ENCODE measurements around the gene TATDN3.
"Not testable (repeated sequence)": the region's sequence is repeated elsewhere in the genome, so short reads cannot be mapped to it uniquely, and the experiment has no call there.

TATDN3 gene

DNA sequence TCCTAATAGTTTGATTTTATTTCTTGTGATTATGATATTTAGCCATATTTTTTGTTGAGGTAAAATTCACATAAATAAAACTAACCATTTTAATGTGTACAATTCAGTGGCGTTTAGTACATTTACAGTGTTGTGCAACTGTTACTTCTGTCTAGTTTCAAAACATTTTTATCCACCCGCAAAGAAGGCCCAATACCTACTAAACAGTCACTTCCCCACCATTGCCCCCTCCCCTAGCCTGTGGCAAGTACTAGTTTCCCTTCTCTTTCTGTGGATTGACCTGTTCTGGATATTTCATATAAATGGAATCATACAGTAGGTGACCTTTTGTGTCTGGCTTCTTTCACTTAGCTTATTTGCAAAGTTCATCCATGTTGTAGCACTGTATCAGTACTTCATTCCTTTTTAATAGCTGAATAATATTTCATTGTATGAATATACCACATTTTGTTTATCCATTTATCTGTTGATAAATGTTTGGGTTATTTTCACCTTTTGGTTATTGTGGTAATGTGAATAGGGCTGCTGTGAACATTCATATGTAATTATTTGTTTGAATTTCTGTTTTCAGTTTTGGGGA lies 70.5 kb downstream of the TATDN3 start:
- ChIA-PET POLR2A (no interaction called here), CTCF (interaction anchor here (1.1 to 1.9 kb wide), 2 partner anchors 47 to 112 kb away, joined by 4 to 6 read pairs; no protein-coding TSS in a partner anchor)
- TF ChIP-seq ZNF621 (tag by site-specific recombination; IDR thresholded peaks at IDR 0.05) (no peak), ZNF133 (tag by site-specific recombination; IDR thresholded peaks at IDR 0.05) (peak; percentile 53; the same call in 1 of the 2 replicates), ZNF146 (tag by site-specific recombination; IDR thresholded peaks at IDR 0.05) (peak; percentile 89), ZFP69B (tag by site-specific recombination; IDR thresholded peaks at IDR 0.05) (no peak), KLF1 (tag by site-specific recombination; IDR thresholded peaks at IDR 0.05) (no peak)
- TF ChIP-seq, protein P1, sequence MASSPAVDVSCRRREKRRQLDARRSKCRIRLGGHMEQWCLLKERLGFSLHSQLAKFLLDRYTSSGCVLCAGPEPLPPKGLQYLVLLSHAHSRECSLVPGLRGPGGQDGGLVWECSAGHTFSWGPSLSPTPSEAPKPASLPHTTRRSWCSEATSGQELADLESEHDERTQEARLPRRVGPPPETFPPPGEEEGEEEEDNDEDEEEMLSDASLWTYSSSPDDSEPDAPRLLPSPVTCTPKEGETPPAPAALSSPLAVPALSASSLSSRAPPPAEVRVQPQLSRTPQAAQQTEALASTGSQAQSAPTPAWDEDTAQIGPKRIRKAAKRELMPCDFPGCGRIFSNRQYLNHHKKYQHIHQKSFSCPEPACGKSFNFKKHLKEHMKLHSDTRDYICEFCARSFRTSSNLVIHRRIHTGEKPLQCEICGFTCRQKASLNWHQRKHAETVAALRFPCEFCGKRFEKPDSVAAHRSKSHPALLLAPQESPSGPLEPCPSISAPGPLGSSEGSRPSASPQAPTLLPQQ (tag by site-specific recombination; IDR thresholded peaks at IDR 0.05): no peak
- Histone ChIP-seq H3K27ac (ENCODE audit: extremely low read depth, low read depth, low read length) (no peak overlapping the region), H3K9me3 (ENCODE audit: control insufficient read depth, insufficient read depth, low read depth, low read length) (no peaks in the 10 kb centered on the region), H3K4me3 (ENCODE audit: low read depth, low read length) (no peak overlapping the region), H3K4me1 (ENCODE audit: control insufficient read depth, insufficient read depth, low read length) (peaks cover 4% of the 10 kb centered on the region; the same call in 1 of the 2 replicates), H3K36me3 (ENCODE audit: control insufficient read depth in 2 of 2, insufficient read depth in 1 of 2, low read length in 2 of 2) (peaks cover 31 to 47% of the 10 kb centered on the region in 2 experiments)

DNA sequence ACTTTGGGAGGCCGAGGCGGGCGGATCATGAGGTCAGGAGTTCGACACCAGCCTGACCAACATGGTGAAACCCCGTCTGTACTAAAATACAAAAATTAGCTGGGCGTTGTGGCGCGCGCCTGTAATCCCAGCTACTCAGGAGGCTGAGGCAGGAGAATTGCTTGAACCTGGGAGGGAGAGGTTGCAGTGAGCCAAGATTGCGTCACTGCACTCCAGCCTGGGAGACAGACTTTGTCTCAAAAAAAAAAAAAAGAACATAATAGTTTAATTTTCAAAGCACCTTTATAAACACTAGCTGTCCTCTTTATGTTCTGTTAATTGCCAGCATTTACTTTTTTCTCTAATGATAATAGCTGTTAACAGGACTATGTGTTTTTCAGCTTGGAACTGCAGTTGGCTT lies 71.7 kb downstream of the TATDN3 start:
- H3K27ac ChIP-seq (ENCODE audit: extremely low read depth, low read depth, low read length); H3K4me1 ChIP-seq (ENCODE audit: control insufficient read depth, insufficient read depth, low read length); H3K9me3 ChIP-seq (ENCODE audit: control insufficient read depth, insufficient read depth, low read depth, low read length); H3K4me3 ChIP-seq (ENCODE audit: low read depth, low read length): not testable (repeated sequence)
- TF ChIP-seq, protein P2, sequence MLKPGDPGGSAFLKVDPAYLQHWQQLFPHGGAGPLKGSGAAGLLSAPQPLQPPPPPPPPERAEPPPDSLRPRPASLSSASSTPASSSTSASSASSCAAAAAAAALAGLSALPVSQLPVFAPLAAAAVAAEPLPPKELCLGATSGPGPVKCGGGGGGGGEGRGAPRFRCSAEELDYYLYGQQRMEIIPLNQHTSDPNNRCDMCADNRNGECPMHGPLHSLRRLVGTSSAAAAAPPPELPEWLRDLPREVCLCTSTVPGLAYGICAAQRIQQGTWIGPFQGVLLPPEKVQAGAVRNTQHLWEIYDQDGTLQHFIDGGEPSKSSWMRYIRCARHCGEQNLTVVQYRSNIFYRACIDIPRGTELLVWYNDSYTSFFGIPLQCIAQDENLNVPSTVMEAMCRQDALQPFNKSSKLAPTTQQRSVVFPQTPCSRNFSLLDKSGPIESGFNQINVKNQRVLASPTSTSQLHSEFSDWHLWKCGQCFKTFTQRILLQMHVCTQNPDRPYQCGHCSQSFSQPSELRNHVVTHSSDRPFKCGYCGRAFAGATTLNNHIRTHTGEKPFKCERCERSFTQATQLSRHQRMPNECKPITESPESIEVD (tag by site-specific recombination; IDR thresholded peaks at IDR 0.05): peak; percentile 87
- H3K36me3 ChIP-seq (ENCODE audit: control insufficient read depth in 2 of 2, insufficient read depth in 1 of 2, low read length in 2 of 2): peaks cover 36 to 51% of the 10 kb centered on the region in 2 experiments
- POLR2A ChIA-PET: interaction anchor here (0.7 kb wide), 1 partner anchor 32 kb away, joined by 4 read pairs; no protein-coding TSS in a partner anchor
- CTCF ChIA-PET: interaction anchor here (0.5 to 1.9 kb wide), 3 partner anchors 48 to 114 kb away, joined by 3 to 6 read pairs (median 4); no protein-coding TSS in a partner anchor

DNA sequence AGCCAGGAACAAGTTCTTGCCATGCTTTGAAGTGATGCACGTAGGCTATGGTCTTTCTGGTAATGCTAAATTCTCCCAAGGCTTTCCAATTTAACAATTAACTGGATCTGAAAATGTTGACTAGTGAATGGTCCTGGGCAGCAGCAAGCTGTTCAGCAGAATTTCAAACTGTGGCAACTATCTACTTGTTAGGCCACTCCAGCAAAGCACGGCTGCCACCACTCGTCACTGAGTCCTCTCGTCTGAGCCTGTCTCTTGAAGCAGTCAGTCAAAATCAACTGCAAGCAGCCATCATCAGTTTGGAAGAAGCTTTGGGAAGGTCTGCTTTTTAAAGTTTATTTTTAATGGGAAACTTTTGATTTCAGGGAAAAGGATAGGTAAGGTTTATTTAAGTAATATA lies 72.5 kb downstream of the TATDN3 start:
- POLR2A ChIA-PET: interaction anchor here (1.0 kb wide), 1 partner anchor 79 kb away, joined by 3 read pairs; no protein-coding TSS in a partner anchor

More for the DNA sequence above, 72.5 kb downstream of the TATDN3 start:
- CTCF ChIA-PET: interaction anchor here (0.5 to 1.9 kb wide), 2 partner anchors 114 to 793 kb away, joined by 4 to 6 read pairs; no protein-coding TSS in a partner anchor
- H3K9me3 ChIP-seq (ENCODE audit: control insufficient read depth, insufficient read depth, low read depth, low read length): no peaks in the 10 kb centered on the region
- no peak overlapping the region for H3K4me3 ChIP-seq (ENCODE audit: low read depth, low read length)
- no peak overlapping the region for H3K27ac ChIP-seq (ENCODE audit: extremely low read depth, low read depth, low read length)
- peaks cover 40 to 56% of the 10 kb centered on the region in 2 experiments for H3K36me3 ChIP-seq (ENCODE audit: control insufficient read depth in 2 of 2, insufficient read depth in 1 of 2, low read length in 2 of 2)
- TF ChIP-seq ZNF501 (tag by site-specific recombination; IDR thresholded peaks at IDR 0.05) (no peak), OSR2 (tag by site-specific recombination; IDR thresholded peaks at IDR 0.05) (no peak), ZNF777 (tag by site-specific recombination; IDR thresholded peaks at IDR 0.05; ENCODE audit: borderline replicate concordance) (no peak), ZNF169 (tag by site-specific recombination; IDR thresholded peaks at IDR 0.05) (no peak), ZNF114 (tag by site-specific recombination; IDR thresholded peaks at IDR 0.05) (no peak)
- TF ChIP-seq, protein P3, sequence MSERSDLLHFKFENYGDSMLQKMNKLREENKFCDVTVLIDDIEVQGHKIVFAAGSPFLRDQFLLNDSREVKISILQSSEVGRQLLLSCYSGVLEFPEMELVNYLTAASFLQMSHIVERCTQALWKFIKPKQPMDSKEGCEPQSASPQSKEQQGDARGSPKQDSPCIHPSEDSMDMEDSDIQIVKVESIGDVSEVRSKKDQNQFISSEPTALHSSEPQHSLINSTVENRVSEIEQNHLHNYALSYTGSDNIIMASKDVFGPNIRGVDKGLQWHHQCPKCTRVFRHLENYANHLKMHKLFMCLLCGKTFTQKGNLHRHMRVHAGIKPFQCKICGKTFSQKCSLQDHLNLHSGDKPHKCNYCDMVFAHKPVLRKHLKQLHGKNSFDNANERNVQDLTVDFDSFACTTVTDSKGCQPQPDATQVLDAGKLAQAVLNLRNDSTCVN (tag by site-specific recombination; optimal IDR thresholded peaks at IDR 0.05): no peak
- TF ChIP-seq, protein P4, sequence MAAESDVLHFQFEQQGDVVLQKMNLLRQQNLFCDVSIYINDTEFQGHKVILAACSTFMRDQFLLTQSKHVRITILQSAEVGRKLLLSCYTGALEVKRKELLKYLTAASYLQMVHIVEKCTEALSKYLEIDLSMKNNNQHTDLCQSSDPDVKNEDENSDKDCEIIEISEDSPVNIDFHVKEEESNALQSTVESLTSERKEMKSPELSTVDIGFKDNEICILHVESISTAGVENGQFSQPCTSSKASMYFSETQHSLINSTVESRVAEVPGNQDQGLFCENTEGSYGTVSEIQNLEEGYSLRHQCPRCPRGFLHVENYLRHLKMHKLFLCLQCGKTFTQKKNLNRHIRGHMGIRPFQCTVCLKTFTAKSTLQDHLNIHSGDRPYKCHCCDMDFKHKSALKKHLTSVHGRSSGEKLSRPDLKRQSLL (tag by site-specific recombination; IDR thresholded peaks at IDR 0.05): no peak
- peaks cover 2% of the 10 kb centered on the region; the same call in 1 of the 2 replicates for H3K4me1 ChIP-seq (ENCODE audit: control insufficient read depth, insufficient read depth, low read length)

All from HEK293 (cell line).